ENCODE results near the gene AGER.

The AGER gene

DNA sequence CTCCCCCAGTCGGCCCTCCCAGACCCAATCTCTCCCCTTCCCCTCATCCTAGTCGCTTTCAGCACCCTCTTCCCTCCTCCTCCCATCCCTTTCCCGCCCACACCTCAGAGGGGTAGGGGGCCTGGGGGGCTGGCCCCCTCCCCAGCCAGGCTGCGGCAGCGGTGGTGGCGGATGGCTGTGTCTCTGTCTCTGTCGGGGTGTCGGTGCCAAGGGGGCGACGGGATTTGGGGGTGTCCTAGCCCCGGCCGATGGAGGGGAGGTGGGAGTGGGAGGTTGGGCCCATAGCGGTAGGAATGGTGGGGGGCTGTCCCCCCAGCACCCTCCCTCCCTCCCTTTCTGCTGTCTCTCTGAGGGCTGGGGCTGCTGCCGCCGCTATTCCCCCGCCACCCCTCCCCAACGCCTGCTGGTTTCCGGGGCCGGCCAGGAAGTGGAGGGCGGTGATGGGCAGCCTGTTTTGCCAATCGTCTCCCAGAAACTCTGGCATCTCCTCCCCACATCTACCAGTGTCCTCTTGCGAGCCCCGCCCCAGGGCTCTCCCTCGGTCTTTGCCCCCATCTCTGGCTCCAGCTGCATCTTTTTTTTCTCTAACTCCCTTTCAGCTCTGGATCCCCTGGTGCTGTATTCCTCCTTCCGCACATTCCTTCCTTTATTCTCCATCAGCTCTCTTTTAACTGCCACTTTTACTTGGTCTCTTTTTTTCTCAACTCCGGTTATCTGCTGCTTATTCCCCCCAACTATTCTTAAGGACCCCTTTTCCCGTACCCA is 8.2 kb downstream of the AGER start, which contains the start of gene AGPAT1:
AGPAT1 (minus strand) TSS at position 374 of the 765 bp plus-strand sequence. CDS start 4,588 bp downstream, outside the sequence.
- ATAC-seq, result peak; percentile 77
- TF ChIP-seq, protein P1, sequence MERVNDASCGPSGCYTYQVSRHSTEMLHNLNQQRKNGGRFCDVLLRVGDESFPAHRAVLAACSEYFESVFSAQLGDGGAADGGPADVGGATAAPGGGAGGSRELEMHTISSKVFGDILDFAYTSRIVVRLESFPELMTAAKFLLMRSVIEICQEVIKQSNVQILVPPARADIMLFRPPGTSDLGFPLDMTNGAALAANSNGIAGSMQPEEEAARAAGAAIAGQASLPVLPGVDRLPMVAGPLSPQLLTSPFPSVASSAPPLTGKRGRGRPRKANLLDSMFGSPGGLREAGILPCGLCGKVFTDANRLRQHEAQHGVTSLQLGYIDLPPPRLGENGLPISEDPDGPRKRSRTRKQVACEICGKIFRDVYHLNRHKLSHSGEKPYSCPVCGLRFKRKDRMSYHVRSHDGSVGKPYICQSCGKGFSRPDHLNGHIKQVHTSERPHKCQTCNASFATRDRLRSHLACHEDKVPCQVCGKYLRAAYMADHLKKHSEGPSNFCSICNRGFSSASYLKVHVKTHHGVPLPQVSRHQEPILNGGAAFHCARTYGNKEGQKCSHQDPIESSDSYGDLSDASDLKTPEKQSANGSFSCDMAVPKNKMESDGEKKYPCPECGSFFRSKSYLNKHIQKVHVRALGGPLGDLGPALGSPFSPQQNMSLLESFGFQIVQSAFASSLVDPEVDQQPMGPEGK (CRISPR knock-in tag; IDR thresholded peaks at IDR 0.05; ENCODE audit: borderline replicate concordance), result peak; percentile 14; the same call in 1 of the 2 replicates
- no peak for TF ChIP-seq RARB (CRISPR knock-in tag; IDR thresholded peaks at IDR 0.05)

DNA sequence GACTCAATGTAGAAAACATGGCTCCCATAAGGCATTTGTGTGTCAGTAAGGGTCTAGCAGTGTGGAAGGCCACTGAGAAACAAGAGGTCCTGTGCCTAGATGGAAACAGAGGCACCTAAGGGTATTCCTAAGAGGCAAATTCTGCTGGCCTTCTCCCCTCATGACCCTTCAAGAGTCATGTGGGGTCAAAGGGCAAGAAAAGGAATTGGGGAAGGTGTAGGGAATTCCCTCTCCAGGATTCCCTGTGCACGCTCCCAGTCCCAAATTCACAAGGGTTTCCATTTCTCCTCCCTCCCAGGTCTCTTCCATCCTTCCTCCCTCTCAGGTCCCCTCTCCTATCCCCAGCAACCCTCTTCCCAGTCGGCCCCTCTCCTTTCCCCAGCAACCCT is 8.7 kb downstream of the AGER start:
- ATAC-seq, result no peak

DNA sequence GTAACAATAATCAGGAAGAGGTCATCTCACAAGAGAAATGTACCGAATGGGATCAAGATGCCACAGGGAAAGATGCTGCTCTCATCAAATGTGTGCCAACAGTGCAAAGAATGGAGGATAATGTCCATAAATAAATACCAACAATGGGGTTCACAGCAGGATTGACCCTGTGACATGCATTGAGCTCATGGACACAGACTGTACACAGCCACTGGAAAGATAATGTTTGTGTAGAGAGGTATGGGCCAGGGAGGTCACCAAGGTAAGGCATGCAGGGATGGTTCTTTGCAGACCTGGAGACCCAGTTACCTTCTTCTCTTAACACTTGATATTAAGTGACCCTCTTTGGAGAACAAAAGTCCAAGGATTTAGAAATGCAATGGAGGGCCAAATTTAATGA is 9.6 kb downstream of the AGER start:
- no peak for ATAC-seq
- no peak for TF ChIP-seq PPARA (CRISPR knock-in tag; IDR thresholded peaks at IDR 0.05; ENCODE audit: borderline replicate concordance)
- no peak for TF ChIP-seq TOX (CRISPR knock-in tag; IDR thresholded peaks at IDR 0.05; ENCODE audit: borderline replicate concordance)
- TF ChIP-seq, protein P1 (CRISPR knock-in tag; IDR thresholded peaks at IDR 0.05; ENCODE audit: borderline replicate concordance), result no peak
- TF ChIP-seq ZFP3 (CRISPR knock-in tag; IDR thresholded peaks at IDR 0.05), result no peak
- no peak for TF ChIP-seq TCF4 (CRISPR knock-in tag; IDR thresholded peaks at IDR 0.05; ENCODE audit: borderline replicate concordance)
- TF ChIP-seq, protein P2, sequence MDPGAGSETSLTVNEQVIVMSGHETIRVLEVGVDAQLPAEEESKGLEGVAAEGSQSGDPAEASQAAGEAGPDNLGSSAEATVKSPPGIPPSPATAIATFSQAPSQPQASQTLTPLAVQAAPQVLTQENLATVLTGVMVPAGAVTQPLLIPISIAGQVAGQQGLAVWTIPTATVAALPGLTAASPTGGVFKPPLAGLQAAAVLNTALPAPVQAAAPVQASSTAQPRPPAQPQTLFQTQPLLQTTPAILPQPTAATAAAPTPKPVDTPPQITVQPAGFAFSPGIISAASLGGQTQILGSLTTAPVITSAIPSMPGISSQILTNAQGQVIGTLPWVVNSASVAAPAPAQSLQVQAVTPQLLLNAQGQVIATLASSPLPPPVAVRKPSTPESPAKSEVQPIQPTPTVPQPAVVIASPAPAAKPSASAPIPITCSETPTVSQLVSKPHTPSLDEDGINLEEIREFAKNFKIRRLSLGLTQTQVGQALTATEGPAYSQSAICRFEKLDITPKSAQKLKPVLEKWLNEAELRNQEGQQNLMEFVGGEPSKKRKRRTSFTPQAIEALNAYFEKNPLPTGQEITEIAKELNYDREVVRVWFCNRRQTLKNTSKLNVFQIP (CRISPR knock-in tag; IDR thresholded peaks at IDR 0.05; ENCODE audit: borderline replicate concordance, low read depth), result no peak
- TF ChIP-seq, protein P3, sequence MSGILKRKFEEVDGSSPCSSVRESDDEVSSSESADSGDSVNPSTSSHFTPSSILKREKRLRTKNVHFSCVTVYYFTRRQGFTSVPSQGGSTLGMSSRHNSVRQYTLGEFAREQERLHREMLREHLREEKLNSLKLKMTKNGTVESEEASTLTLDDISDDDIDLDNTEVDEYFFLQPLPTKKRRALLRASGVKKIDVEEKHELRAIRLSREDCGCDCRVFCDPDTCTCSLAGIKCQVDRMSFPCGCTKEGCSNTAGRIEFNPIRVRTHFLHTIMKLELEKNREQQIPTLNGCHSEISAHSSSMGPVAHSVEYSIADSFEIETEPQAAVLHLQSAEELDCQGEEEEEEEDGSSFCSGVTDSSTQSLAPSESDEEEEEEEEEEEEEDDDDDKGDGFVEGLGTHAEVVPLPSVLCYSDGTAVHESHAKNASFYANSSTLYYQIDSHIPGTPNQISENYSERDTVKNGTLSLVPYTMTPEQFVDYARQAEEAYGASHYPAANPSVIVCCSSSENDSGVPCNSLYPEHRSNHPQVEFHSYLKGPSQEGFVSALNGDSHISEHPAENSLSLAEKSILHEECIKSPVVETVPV (CRISPR knock-in tag; IDR thresholded peaks at IDR 0.05), result no peak
- no peak for TF ChIP-seq ARNTL (CRISPR knock-in tag; IDR thresholded peaks at IDR 0.05; ENCODE audit: borderline replicate concordance, low read depth)
- no peak for TF ChIP-seq ESRRG (CRISPR knock-in tag; IDR thresholded peaks at IDR 0.05)
- no peak for TF ChIP-seq CSDC2 (CRISPR knock-in tag; IDR thresholded peaks at IDR 0.05)
- no peak for TF ChIP-seq RARB (CRISPR knock-in tag; IDR thresholded peaks at IDR 0.05)
- no peak for TF ChIP-seq ZNF565 (CRISPR knock-in tag; conservative IDR thresholded peaks at IDR 0.05; ENCODE audit: low read depth)
- TF ChIP-seq SNAI2 (CRISPR knock-in tag; IDR thresholded peaks at IDR 0.05), result no peak
- TF ChIP-seq ZNF70 (CRISPR knock-in tag; IDR thresholded peaks at IDR 0.05), result no peak
- no peak for TF ChIP-seq ZC3H10 (CRISPR knock-in tag; IDR thresholded peaks at IDR 0.05)
- no peak for TF ChIP-seq ZFP30 (CRISPR knock-in tag; IDR thresholded peaks at IDR 0.05)
- TF ChIP-seq, protein P4, sequence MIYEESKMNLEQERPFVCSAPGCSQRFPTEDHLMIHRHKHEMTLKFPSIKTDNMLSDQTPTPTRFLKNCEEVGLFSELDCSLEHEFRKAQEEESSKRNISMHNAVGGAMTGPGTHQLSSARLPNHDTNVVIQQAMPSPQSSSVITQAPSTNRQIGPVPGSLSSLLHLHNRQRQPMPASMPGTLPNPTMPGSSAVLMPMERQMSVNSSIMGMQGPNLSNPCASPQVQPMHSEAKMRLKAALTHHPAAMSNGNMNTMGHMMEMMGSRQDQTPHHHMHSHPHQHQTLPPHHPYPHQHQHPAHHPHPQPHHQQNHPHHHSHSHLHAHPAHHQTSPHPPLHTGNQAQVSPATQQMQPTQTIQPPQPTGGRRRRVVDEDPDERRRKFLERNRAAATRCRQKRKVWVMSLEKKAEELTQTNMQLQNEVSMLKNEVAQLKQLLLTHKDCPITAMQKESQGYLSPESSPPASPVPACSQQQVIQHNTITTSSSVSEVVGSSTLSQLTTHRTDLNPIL (CRISPR knock-in tag; IDR thresholded peaks at IDR 0.05; ENCODE audit: low read depth), result no peak
- no peak for TF ChIP-seq ISL1 (CRISPR knock-in tag; IDR thresholded peaks at IDR 0.05)
- TF ChIP-seq BACH2 (CRISPR knock-in tag; IDR thresholded peaks at IDR 0.05; ENCODE audit: borderline replicate concordance), result no peak

More for the DNA sequence above, 8.7 kb downstream of the AGER start:
- TF ChIP-seq, protein P2 (CRISPR knock-in tag; IDR thresholded peaks at IDR 0.05; ENCODE audit: borderline replicate concordance, low read depth), result no peak
- TF ChIP-seq, protein P5, sequence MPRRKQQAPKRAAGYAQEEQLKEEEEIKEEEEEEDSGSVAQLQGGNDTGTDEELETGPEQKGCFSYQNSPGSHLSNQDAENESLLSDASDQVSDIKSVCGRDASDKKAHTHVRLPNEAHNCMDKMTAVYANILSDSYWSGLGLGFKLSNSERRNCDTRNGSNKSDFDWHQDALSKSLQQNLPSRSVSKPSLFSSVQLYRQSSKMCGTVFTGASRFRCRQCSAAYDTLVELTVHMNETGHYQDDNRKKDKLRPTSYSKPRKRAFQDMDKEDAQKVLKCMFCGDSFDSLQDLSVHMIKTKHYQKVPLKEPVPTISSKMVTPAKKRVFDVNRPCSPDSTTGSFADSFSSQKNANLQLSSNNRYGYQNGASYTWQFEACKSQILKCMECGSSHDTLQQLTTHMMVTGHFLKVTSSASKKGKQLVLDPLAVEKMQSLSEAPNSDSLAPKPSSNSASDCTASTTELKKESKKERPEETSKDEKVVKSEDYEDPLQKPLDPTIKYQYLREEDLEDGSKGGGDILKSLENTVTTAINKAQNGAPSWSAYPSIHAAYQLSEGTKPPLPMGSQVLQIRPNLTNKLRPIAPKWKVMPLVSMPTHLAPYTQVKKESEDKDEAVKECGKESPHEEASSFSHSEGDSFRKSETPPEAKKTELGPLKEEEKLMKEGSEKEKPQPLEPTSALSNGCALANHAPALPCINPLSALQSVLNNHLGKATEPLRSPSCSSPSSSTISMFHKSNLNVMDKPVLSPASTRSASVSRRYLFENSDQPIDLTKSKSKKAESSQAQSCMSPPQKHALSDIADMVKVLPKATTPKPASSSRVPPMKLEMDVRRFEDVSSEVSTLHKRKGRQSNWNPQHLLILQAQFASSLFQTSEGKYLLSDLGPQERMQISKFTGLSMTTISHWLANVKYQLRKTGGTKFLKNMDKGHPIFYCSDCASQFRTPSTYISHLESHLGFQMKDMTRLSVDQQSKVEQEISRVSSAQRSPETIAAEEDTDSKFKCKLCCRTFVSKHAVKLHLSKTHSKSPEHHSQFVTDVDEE (CRISPR knock-in tag; IDR thresholded peaks at IDR 0.05), result no peak
- no peak for TF ChIP-seq ARNTL (CRISPR knock-in tag; IDR thresholded peaks at IDR 0.05; ENCODE audit: borderline replicate concordance, low read depth)
- no peak for TF ChIP-seq TOX (CRISPR knock-in tag; IDR thresholded peaks at IDR 0.05; ENCODE audit: borderline replicate concordance)
- TF ChIP-seq ZFP30 (CRISPR knock-in tag; IDR thresholded peaks at IDR 0.05), result no peak
